Natural killer cell treated with Interleukin-12 subunit alpha and Interleukin-12 subunit beta and Interleukin-15 and Interleukin-18, amount 100 ng/mL, for 72 hours (primary cell): ENCODE results near the gene FGD4. TPM values are rescaled to one million over a fixed set of nuclear protein-coding genes. Genes with fewer than 3 reads are reported as not detected.
"Not testable (repeated sequence)": the region's sequence is repeated elsewhere in the genome, so short reads cannot be mapped to it uniquely, and the experiment has no call there.

Experiments
- ATAC-seq, 2 donors: fragments of 150-1000 bp; cut with Tn5 transposase in 1 of 2; sonication (Bioruptor Pico), chemical (Tn5 transposase) in 1 of 2; 2 replicates each; pipeline ENCODE4 v1.10.0; 2021
- DNase-seq: peaks from one replicate; pipeline ENCODE4 v3.0.0; 2022; ENCODE audit warnings: low spot score
- H3K27ac Mint-ChIP-seq, 2 donors: 1 replicate in 1 of 2; 2 replicates in 1 of 2; pipeline ENCODE4 v1.8.0; 2022; ENCODE audit warnings: mixed read lengths in 2 of 2, mild to moderate bottlenecking in 1 of 2, moderate library complexity in 1 of 2
- H3K27me3 Mint-ChIP-seq, 2 donors: 1 replicate in 1 of 2; 2 replicates in 1 of 2; pipeline ENCODE4 v1.8.0; 2022; ENCODE audit warnings: mixed read lengths in 2 of 2
- H3K36me3 Mint-ChIP-seq: one replicate; pipeline ENCODE4 v1.8.0; 2022; ENCODE audit warnings: mixed read lengths
- H3K4me1 Mint-ChIP-seq, 2 donors: 1 replicate in 1 of 2; 2 replicates in 1 of 2; pipeline ENCODE4 v1.8.0; 2022; ENCODE audit warnings: low read depth in 2 of 2, mixed read lengths in 2 of 2, mild to moderate bottlenecking in 1 of 2
- H3K4me3 Mint-ChIP-seq: one replicate; pipeline ENCODE4 v1.8.0; 2022; ENCODE audit warnings: mixed read lengths
- H3K9me3 Mint-ChIP-seq: 2 replicates; pipeline ENCODE4 v1.8.0; 2022; ENCODE audit warnings: mixed read lengths
- total RNA-seq, 2 donors: library from RNA; stranded (reverse); gene quantifications; one replicate each; pipeline ENCODE4 v1.2.3, GENCODE V29; 2022

FGD4 gene
- total RNA-seq, 2 donors from 2014 or later, result 0.22 to 0.31 TPM

DNA sequence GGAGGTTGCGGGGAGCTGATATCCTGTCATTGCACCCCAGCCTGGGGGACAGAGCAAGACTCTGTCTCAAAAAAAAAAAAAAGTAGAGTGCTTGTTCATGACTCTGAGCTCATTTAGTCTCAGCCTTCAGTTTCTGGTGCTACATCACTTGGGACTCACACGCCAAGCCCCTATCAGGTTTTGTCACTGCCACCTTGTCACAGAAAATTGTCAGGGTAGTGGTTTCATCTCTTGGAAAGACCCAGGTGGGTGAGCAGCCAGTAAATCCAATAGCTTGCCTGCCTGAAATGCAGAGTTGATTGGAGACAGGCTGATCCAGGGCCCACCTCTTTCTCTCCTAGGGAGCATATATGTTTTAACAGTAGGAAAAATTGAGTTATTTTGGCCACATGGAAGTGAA, 113.0 kb downstream of the FGD4 start:
- ATAC-seq (no peak), DNase-seq (no peak)
- no peaks in the 10 kb centered on the region for H3K9me3 Mint-ChIP-seq
- peaks cover 4 to 22% of the 10 kb centered on the region in 2 donors for H3K27me3 Mint-ChIP-seq
- H3K4me3 Mint-ChIP-seq, result no peak overlapping the region
- H3K36me3 Mint-ChIP-seq, result no peaks in the 10 kb centered on the region
- no peak overlapping the region for H3K27ac Mint-ChIP-seq
- no peaks in the 10 kb centered on the region for H3K4me1 Mint-ChIP-seq

DNA sequence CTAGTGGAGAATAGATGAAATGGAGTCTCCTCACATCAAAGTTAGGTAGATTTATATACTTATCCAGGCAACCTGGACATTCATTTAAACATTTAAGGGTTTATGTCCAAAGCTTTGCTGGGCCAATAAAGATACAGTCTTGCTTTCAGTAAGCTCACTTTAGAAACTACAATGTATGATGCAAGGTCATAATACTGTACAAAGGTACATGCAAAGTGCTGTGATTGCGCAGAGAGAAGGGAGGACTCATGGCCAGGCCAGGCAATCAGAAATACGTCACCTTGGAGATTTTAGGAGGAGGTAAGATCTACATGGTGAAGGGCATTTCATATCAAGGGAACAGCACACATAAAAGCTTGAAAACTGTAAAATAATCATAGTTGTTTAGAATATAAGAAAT, 113.6 kb downstream of the FGD4 start:
- Mint-ChIP-seq H3K27ac (no peak overlapping the region), H3K4me3 (no peak overlapping the region), H3K27me3 (peaks cover 4 to 22% of the 10 kb centered on the region in 2 donors), H3K9me3 (no peaks in the 10 kb centered on the region), H3K4me1 (no peaks in the 10 kb centered on the region), H3K36me3 (no peaks in the 10 kb centered on the region)
- DNase-seq, result no peak
- ATAC-seq, result no peak

DNA sequence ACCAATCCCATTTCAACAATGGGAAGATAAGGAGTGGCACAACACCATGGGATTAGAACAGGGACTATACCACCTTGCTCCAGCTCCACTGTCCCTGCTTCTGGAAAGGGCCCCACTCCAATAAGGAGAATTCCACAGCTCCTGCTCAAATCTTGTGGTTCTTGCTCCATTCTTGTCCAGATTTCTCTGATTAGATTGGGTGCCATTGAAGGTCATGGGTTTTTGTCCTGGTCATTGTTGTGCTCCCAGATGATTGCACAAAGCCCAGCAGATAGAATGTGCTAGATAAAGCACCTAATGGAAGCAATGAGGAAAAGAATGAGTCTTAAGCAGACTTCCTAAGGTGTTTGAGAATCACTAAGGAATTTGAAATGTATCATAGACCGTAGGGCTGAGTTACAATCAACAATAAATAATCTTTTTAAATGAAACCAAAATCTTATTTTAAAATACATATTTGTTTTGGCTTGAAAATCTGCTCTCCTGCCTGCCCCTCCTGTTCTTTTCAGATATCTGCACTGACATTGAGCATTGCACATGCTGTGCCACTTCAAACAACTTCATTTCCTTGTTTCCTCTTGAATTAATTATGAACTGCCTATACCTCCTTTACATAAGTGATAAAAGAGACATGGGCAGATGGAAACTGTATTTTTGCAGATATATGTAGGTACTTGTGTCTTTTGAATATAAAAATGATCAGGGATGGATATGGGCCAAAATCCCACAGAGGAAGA, 115.9 kb downstream of the FGD4 start:
- H3K36me3 Mint-ChIP-seq, result no peaks in the 10 kb centered on the region
- no peak for ATAC-seq
- H3K4me1 Mint-ChIP-seq, result no peaks in the 10 kb centered on the region

DNA sequence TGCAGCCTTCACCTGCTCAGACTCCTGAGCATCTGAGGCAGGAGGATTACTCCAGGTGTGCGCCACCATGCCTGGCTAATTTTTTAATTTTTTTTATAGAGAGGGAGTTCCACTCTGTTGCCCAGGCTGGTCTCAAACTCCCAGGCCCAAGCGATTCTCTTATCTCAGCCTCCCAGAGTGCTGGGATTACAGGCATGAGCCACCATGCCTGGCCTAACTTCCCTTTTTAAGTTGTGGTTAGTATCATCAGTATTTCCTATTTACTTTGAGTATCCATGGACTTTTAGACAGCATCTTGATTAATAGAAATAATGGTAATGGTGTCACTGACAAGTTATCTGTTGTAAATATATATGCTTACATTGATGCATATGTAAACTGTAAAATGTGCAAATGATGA, 116.9 kb downstream of the FGD4 start:
- no peaks in the 10 kb centered on the region for H3K9me3 Mint-ChIP-seq

More for the DNA sequence above, 115.9 kb downstream of the FGD4 start:
- Mint-ChIP-seq H3K4me3 (no peak overlapping the region), H3K27ac (no peak overlapping the region), H3K27me3 (peaks cover 4 to 22% of the 10 kb centered on the region in 2 donors), H3K9me3 (no peaks in the 10 kb centered on the region)
- no peak for DNase-seq

DNA sequence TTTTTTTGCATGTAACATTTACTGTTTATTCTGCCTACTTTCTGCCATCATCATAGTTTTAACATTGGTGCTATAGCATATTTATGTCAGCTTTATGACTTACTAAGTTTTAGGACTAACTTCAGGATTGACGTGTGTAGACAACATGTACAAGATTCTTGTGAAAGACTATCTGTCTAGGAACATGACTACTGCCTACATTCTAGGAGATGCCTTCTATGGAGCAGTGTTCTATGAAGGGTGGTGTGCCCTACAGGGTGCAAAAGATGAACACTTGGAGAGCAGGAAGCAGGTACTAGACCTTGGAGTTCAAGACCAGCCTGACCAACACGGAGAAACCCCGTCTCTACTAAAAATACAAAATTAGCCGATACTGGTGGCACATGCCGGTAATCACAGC, 118.6 kb downstream of the FGD4 start:
- Mint-ChIP-seq H3K4me3 (no peak overlapping the region), H3K36me3 (no peaks in the 10 kb centered on the region), H3K4me1 (peaks cover 9% of the 10 kb centered on the region in 2 donors), H3K27ac (no peak overlapping the region), H3K9me3 (no peaks in the 10 kb centered on the region), H3K27me3 (peaks cover 4 to 14% of the 10 kb centered on the region in 2 donors)
- no peak for DNase-seq
- no peak for ATAC-seq

More for the DNA sequence above, 116.9 kb downstream of the FGD4 start:
- Mint-ChIP-seq H3K27ac (no peak overlapping the region), H3K36me3 (no peaks in the 10 kb centered on the region), H3K4me3 (no peak overlapping the region), H3K4me1 (no peaks in the 10 kb centered on the region), H3K27me3 (peaks cover 4 to 15% of the 10 kb centered on the region in 2 donors)
- DNase-seq (no peak), ATAC-seq (no peak)

DNA sequence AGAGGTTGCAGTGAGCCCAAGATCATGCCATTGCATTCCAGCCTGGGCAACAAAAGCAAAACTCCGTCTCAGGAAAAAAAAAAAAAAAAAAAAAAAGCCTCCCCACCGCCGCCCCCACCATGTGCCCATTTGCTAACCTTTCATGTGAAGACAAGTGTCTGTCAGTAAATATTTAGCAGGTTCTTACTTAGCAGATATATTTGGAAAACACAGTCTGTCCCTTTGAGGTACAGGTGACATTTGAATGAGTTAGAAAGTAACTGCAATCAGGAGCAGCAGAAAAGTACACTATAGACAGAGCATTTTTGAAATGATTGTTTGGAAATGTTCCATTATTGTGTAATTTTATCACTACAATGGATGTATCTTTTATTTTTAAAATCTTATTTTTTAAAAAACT, 119.7 kb downstream of the FGD4 start:
- Mint-ChIP-seq H3K27me3 (peaks cover 0 to 12% of the 10 kb centered on the region in 2 donors), H3K36me3 (no peaks in the 10 kb centered on the region), H3K4me3 (no peak overlapping the region), H3K9me3 (no peaks in the 10 kb centered on the region), H3K4me1 (peaks cover 13 to 15% of the 10 kb centered on the region in 2 donors), H3K27ac (no peak overlapping the region)
- ATAC-seq, result no peak
- DNase-seq, result no peak

DNA sequence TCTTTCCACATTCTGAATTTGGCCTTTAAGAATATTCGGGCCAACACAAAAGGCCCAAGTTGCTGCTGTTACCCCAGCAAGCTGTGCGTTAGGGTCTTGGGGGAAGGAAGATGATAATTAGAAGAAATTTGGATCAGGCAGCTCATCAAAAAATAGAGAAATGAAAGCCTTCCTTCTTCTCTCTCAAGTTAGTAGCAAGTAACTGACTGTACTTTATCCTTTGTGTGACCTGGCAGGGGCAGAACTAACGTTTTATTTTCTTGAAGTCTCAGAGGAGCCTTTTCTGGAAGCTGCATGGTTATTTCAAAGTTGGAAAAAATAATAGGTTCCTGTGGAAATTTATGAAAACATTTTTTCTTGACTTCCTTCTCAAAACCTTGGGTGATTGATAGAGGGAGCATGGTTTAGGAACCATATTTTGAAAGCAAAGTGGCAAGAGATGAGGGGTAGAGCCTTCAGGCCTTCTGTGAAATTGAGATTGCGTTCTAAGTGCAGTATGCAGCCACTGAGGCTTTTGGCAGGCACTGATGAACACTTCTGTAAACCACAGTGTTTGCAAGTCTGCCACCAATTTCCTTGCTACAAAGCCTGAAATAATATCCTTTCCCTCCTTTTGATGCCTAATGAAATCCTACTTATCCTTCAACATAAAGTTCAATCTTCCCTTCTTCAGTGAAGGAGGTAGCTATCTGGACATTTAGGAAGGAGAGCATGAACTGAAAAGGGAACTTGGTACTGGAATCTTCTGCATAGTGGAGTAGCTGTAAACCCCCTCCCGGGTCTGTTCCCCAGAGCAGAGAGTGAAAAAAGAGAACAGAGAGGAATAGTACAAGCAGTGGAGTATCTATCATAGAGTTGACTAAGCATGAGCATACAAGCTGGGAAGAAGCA, 123.2 kb downstream of the FGD4 start:
- Mint-ChIP-seq H3K4me1 (peaks cover 13 to 15% of the 10 kb centered on the region in 2 donors), H3K27ac (peak overlapping the region; percentile 30 to 52), H3K36me3 (no peaks in the 10 kb centered on the region), H3K9me3 (no peaks in the 10 kb centered on the region), H3K4me3 (no peak overlapping the region), H3K27me3 (peaks cover 0 to 8% of the 10 kb centered on the region in 2 donors)
- no peak for DNase-seq
- peak in 1 of 2 donors; percentile 36 for ATAC-seq

DNA sequence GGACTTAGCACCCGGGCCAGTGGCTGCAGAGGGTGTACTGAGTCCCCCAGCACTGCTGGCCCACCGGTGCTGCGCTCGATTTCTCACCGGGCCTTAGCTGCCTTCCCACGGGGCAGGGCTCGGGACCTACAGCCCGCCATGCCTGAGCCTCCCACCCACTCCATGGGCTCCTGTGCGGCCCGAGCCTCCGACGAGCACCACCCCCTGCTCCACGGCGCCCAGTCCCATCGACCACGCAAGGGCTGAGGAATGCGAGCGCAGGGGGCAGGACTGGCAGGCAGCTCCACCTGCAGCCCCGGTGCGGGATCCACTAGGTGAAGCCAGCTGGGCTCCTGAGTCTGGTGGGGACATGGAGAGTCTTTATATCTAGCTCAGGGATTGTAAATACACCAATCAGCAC, 126.4 kb downstream of the FGD4 start:
- H3K9me3 Mint-ChIP-seq, H3K27ac Mint-ChIP-seq, ATAC-seq: not testable (repeated sequence)

DNA sequence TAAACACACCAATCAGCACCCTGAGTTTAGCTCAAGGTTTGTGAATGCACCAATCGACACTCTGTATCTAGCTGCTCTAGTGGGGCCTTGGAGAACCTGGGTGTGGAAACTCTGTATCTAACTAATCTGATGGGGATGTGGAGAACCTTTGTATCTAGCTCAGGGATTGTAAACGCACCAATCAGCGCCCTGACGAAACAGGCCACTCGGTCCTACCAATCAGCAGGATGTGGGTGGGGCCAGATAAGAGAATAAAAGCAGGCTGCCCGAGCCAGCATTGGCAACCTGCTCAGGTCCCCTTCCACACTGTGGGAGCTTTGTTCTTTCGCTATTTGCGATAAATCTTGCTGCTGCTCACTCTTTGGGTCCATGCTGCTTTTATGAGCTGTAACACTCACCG, 127.0 kb downstream of the FGD4 start:
- not testable (repeated sequence) for H3K4me3 Mint-ChIP-seq, H3K27ac Mint-ChIP-seq, H3K27me3 Mint-ChIP-seq, H3K9me3 Mint-ChIP-seq, DNase-seq, H3K36me3 Mint-ChIP-seq, ATAC-seq
- H3K4me1 Mint-ChIP-seq, result peaks cover 13 to 15% of the 10 kb centered on the region in 2 donors

More for the DNA sequence above, 126.4 kb downstream of the FGD4 start:
- not testable (repeated sequence) for H3K36me3 Mint-ChIP-seq, DNase-seq, H3K27me3 Mint-ChIP-seq, H3K4me3 Mint-ChIP-seq
- peaks cover 13 to 15% of the 10 kb centered on the region in 2 donors for H3K4me1 Mint-ChIP-seq

DNA sequence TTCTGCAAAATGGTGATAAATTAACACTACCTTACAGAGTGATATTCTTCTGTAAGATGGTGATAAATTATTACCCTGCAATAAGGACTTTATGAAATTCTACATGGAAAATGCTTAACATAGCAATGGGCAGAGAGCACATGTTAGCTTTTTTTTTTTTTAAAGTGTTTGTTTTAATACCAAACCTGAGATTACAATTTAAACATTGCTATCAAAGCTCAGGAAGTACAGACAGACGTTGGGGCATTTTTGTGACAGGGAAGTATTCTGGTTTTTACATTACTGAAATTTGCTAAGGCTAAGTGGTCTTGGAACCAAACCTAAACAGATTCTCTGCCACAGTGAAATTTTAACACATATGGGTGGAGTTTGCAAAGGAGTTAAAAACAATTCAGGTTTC, 133.1 kb downstream of the FGD4 start:
- no peaks in the 10 kb centered on the region for H3K9me3 Mint-ChIP-seq
- H3K36me3 Mint-ChIP-seq, result no peaks in the 10 kb centered on the region
- H3K27ac Mint-ChIP-seq, result no peak overlapping the region
- H3K27me3 Mint-ChIP-seq, result peaks cover 0 to 5% of the 10 kb centered on the region in 2 donors
- no peak overlapping the region for H3K4me3 Mint-ChIP-seq
- H3K4me1 Mint-ChIP-seq, result peaks cover 3 to 14% of the 10 kb centered on the region in 2 donors
- DNase-seq (no peak), ATAC-seq (no peak)

DNA sequence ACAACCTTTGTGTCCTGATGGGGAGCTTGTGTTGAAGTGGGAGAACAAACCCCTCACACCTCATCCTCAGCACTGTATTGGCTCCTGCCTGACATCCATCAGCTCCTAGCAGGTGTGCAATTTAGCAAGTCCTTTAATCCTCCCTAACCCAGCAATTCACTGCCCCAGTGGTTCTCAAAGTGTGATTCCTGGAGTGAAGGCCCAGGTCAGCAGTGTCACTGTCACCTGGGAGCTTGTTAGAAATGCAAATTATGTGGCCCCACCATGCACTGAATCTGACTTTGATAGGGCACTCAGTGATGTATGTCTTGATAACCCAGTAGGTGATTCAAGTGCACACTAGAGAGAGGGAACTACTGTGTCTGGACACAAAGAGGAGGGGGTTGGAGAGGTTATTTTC, 133.6 kb downstream of the FGD4 start:
- no peak for DNase-seq
- H3K4me3 Mint-ChIP-seq, result no peak overlapping the region
- H3K27me3 Mint-ChIP-seq, result peaks cover 2 to 9% of the 10 kb centered on the region in 2 donors
- H3K36me3 Mint-ChIP-seq, result no peaks in the 10 kb centered on the region
- H3K9me3 Mint-ChIP-seq, result no peaks in the 10 kb centered on the region
- no peak overlapping the region for H3K27ac Mint-ChIP-seq
- ATAC-seq, result no peak
- peaks cover 3 to 14% of the 10 kb centered on the region in 2 donors for H3K4me1 Mint-ChIP-seq

DNA sequence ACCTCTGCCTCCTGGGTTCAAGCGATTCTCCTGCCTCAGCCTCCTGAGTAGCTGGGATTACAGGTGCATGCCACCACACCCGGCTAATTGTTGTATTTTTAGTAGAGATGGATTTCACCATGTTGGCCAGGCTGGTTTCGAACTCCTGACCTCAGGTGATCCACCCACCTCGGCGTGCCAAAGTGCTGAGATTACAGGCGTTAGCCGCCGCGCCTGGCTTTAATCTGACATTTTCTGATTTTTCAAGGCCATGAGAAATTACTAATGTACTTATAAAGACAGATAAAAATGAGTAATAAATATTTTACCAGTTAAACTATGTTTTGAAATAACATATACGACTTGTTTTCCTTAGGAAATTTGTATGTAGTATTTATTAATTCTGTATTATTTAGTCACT, 134.1 kb downstream of the FGD4 start:
- not testable (repeated sequence) for H3K27ac Mint-ChIP-seq, H3K4me3 Mint-ChIP-seq, ATAC-seq, DNase-seq, H3K36me3 Mint-ChIP-seq, H3K9me3 Mint-ChIP-seq, H3K27me3 Mint-ChIP-seq
- peaks cover 3 to 14% of the 10 kb centered on the region in 2 donors for H3K4me1 Mint-ChIP-seq

DNA sequence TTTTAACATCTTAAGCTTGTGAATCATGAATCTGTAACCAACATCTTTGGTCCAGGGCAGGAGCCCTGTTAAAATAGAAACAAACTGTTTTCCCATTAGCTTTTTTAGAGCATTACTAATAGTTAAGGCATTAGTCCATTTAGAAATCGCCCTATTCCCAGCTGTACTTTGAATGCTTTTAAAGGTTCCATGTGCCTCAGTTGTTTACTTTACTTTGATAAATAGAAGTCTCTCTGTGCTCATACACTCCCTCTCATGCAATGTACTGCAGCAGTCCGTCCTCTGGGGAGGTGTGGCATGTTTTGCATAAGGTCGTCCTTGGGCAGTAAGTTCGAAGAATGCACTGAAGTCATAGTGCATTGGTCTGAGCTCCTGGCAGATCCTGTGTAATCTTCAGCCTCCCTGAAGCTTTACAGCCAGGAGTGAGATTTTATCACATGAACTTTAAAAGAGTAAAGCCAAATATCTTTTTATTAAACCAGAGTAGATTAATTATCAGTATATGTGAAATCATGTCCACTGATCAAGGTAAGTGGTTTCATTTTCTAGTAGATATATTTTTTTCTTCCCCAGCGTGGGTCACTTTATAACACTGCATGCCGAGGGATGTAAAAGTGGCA, 134.7 kb downstream of the FGD4 start:
- ATAC-seq (peak in 1 of 2 donors; percentile 72), DNase-seq (no peak)
- Mint-ChIP-seq H3K4me3 (peak overlapping the region; percentile 60), H3K9me3 (no peaks in the 10 kb centered on the region), H3K36me3 (no peaks in the 10 kb centered on the region), H3K4me1 (peaks cover 3 to 14% of the 10 kb centered on the region in 2 donors), H3K27me3 (peaks cover 2 to 9% of the 10 kb centered on the region in 2 donors), H3K27ac (no peak overlapping the region)
